Left ventricle myocardium inferior (tissue), 1 donor: ENCODE data around the gene ACTN3. TPM values are rescaled to one million over a fixed set of nuclear protein-coding genes. Genes with fewer than 3 reads are reported as not detected.
"Not testable (repeated sequence)": the region's sequence is repeated elsewhere in the genome, so short reads cannot be mapped to it uniquely, and the experiment has no call there.

Experiments used
- DNase-seq: peaks from one replicate; pipeline ENCODE4 v3.0.0-alpha.2; 2020
- H3K27ac ChIP-seq: fragments of 200-600 bp; replicated peaks from 2 replicates; pipeline ENCODE4 v1.8.0; 2021
- H3K27me3 ChIP-seq: fragments of 200-600 bp; 2 replicates; pipeline ENCODE4 v1.8.0; 2021; ENCODE audit warnings: low read depth
- H3K36me3 ChIP-seq: fragments of 200-600 bp; 2 replicates; pipeline ENCODE4 v1.8.0; 2021
- H3K4me1 ChIP-seq: fragments of 200-600 bp; 2 replicates; pipeline ENCODE4 v1.8.0; 2021
- H3K4me3 ChIP-seq: fragments of 200-600 bp; 2 replicates; pipeline ENCODE4 v1.8.0; 2021; ENCODE audit warnings: mild to moderate bottlenecking, moderate library complexity
- H3K9me3 ChIP-seq: fragments of 200-600 bp; replicated peaks from 2 replicates; pipeline ENCODE4 v1.8.0; 2021
- CTCF ChIP-seq: fragments of 200-600 bp; IDR thresholded peaks from 2 replicates; pipeline ENCODE4 v1.8.0; 2021; ENCODE audit warnings: antibody characterized with exemption, mild to moderate bottlenecking, borderline replicate concordance
- intact Hi-C: fragments of 100-400 bp; cut with micrococcal nuclease; formaldehyde crosslinking; loops from one replicate; pipeline ENCODE4 v1.11.0; 2022
- total RNA-seq: library from RNA; stranded (reverse); fragmentation: NEBNext Ultra II Directional; extraction: Animal tissue kit (Norgen Biotek cat#: 25700); gene quantifications from one replicate; pipeline ENCODE4 v1.2.1, GENCODE V29; 2021
- donor health status: DM: no; HTN: yes; CAD: no; lungs with severe emphysema.

The ACTN3 gene
- total RNA-seq, 1 donor from 2014 or later = not detected

- Histone ChIP-seq H3K27me3 (no peaks in the 10 kb centered on the region), H3K4me3 (no peak overlapping the region), H3K27ac (no peak overlapping the region), H3K9me3 (no peaks in the 10 kb centered on the region), H3K4me1 (peaks cover 16% of the 10 kb centered on the region), H3K36me3 (peaks cover 67% of the 10 kb centered on the region)
- no peak for DNase-seq
- no peak for TF ChIP-seq CTCF
- intact Hi-C loops = no loop called here
These were observed 6.9 kb upstream of the ACTN3 start for GRCh38 chr11:66539870-66540213.

GRCh38 chr11:66540598-66540997 is 6.1 kb upstream of the ACTN3 start:
- intact Hi-C loops, DNase-seq, H3K9me3 ChIP-seq, H3K27ac ChIP-seq, H3K4me3 ChIP-seq, H3K27me3 ChIP-seq: not testable (repeated sequence)
- peaks cover 23% of the 10 kb centered on the region for H3K4me1 ChIP-seq
- H3K36me3 ChIP-seq = peaks cover 64% of the 10 kb centered on the region

GRCh38 chr11:66541892-66542291 is 4.8 kb upstream of the ACTN3 start:
- no peak for TF ChIP-seq CTCF
- Histone ChIP-seq H3K27ac (no peak overlapping the region), H3K4me3 (no peak overlapping the region), H3K4me1 (peaks cover 34% of the 10 kb centered on the region), H3K27me3 (no peaks in the 10 kb centered on the region), H3K9me3 (no peaks in the 10 kb centered on the region), H3K36me3 (peaks cover 53% of the 10 kb centered on the region)
- DNase-seq = no peak
- intact Hi-C loops = no loop called here

- intact Hi-C loops = no loop called here
- no peak for DNase-seq
- Histone ChIP-seq H3K4me3 (no peak overlapping the region), H3K9me3 (no peaks in the 10 kb centered on the region), H3K36me3 (peaks cover 48% of the 10 kb centered on the region), H3K4me1 (peaks cover 36% of the 10 kb centered on the region), H3K27ac (no peak overlapping the region), H3K27me3 (no peaks in the 10 kb centered on the region)
- no peak for TF ChIP-seq CTCF
These were observed 4.3 kb upstream of the ACTN3 start for GRCh38 chr11:66542362-66542761.

- Histone ChIP-seq H3K27ac (no peak overlapping the region), H3K36me3 (peaks cover 45% of the 10 kb centered on the region), H3K4me3 (peak overlapping the region; percentile 8), H3K4me1 (peaks cover 36% of the 10 kb centered on the region), H3K9me3 (no peaks in the 10 kb centered on the region), H3K27me3 (no peaks in the 10 kb centered on the region)
- no peak for TF ChIP-seq CTCF
- intact Hi-C loops = no loop called here
- DNase-seq = peak; percentile 28
These were observed 3.2 kb upstream of the ACTN3 start for GRCh38 chr11:66543263-66544107.

GRCh38 chr11:66544952-66545351 is 1.8 kb upstream of the ACTN3 start:
- H3K9me3 ChIP-seq, intact Hi-C loops, H3K27me3 ChIP-seq, H3K27ac ChIP-seq, DNase-seq: not testable (repeated sequence)
- Histone ChIP-seq H3K4me3 (peak overlapping the region; percentile 88), H3K4me1 (peaks cover 36% of the 10 kb centered on the region), H3K36me3 (peaks cover 31% of the 10 kb centered on the region)
